GM21526 (cell line): ENCODE measurements around the gene LENEP.

Experiments used
- ATAC-seq: cut with Tn5 transposase; IDR thresholded peaks from one replicate; pipeline ENCODE4 v1.9.1; 2021; ENCODE audit warnings: moderate library complexity; ENCODE audit not compliant: unreplicated experiment, low FRiP score

The LENEP gene

DNA sequence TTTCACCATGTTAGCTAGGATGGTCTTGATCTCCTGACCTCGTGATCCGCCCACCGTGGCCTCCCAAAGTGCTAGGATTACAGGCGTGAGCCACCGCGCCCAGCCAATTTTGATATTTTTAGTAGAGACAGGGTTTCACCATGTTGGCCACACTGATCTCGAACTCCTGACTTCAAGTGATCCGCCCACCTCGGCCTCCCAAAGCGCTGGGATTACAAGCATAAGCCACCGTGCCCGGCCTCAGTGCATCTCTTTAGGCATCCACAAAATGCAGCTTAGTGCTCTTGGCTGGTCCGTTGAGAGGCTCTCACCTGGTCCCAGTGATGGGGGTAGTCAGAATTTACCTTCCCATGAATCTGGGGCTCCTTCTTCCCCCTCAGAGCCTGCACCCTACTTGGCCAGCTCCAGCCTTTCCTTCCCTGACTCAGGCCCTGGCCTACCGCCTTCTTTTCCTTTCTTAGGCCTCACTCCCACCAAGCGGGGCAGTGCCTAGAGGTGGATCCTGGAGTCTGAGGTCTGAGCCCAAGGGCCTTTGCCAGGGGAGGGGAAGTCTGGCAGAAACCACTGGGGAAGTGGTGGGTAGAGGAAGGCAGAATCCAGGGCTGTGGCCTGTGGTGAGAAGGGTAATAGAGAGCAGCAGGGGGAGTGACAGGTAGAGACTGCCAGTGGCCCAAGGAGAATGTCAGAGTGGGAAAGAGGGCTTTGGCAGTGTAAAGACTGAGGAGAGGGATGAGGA lies 3.7 kb downstream of the LENEP start:
- no peak for ATAC-seq

DNA sequence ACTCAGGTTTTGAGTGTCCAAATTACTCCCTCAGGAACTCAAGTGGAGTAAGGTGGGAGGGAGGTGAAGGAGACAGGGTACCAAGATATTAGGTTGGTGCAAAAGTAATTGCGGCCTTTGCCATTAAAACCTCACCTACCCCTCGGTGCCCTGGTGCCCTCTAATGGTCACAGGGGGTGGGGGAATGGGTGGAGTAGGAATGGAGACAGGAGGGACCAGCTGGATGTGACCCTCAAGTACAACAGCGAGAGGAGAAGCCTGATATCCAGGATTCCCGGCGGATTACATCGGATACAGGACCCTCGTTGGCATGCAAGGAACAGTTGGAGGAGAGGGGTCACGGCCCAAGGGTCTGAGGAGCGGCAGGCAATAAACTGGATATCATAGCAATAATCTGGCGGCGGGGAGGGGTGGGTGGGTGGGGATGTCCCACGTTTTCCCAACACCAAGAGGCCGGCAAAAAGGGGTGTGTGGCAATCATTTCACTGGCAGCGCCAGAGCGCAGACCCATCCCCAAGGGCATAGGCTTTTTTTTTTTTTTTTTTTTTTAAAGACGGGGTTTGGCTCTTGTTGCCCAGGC lies 4.9 kb downstream of the LENEP start:
- no peak for ATAC-seq

DNA sequence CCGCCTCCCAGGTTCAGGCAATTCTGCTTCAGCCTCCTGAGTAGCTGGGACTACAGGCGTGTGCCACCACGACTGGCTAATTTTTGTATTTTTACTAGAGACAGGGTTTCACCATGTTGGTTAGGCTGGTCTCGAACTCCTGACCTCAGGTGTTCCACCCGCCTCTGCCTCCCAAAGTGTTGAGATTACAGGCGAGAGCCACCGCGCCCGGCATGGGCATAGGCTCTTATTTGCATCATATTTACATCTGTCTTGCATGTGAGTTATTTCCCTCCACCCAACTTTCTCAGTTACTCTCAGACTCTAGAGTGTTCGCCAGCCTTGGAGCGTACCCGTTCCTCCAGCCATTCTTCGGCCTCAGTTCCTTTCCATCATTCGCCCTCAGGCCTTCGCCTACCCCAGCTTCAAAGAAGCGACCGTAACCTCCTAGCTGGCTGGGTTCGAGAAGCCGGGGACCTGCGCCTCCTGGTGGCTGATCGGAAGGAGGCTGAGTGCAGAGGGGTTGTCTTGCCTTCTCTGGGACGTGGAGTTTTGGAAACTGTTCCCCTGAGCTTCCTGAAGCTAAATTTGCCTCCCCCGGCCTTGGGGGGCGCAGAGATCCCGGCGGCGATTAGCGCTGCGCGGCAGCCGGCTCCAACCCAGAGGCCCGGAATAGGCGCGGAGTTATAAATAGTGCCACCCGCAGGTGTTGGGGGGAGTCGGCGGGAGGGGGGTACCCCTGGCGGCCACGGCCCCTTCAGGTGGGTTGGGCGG lies 5.6 kb downstream of the LENEP start:
- ATAC-seq = no peak

DNA sequence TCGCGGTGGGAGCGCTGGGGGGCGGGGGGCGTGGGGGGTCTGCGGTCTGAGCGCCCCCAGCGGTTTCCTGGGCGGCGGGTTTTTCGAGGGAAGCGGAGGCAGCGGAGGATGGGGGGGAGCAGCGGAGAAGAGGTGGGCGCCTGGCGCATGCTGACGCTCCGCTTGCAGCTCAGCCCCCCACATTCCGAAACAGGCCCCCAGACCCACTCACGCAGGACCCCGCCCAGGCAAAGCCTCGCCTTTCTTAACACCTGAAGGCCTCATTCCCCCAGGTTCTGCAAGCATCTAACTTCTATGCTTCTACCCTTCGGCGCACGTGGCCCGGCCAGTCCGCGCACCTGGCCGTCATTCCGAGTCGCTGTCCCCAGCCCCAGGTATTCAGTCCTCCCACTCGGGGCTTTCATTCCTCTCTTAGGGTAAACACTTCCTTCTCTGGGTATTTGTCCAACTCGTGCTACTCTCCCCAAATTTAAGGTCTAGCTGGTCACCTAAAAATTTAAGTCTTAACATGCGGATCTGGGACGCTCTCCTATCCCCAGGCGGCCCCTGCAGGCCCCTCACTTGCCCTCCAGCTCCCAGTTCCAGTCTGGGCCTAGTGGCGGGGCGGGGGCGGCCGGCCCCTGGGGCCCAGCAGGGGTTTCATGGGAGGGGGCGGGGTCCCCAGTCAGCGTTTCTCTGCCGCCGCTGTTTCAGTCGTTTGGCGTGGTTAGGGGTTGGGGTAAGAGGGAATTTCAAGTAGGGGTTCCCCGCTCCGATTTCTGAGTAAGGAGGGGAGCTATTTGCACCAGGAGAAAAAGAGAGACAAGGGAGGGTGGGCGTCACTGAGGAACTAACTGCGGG lies 6.4 kb downstream of the LENEP start:
- ATAC-seq = no peak

DNA sequence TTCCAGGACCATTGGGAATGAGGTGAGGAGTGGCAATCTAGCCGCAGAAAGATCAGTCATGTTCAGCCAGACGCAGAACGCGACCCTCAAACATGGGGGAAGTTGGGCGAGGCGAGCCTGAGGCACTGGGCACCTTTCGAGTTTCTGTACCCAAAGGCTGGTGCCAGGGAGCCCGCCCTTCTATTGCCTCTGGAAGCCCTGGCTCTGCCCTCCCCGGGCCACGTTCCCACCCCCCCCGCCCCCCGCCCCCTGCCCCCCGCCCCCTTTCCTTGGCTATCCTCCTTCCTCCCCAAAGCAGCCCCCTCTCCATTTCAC lies 7.0 kb downstream of the LENEP start:
- no peak for ATAC-seq

DNA sequence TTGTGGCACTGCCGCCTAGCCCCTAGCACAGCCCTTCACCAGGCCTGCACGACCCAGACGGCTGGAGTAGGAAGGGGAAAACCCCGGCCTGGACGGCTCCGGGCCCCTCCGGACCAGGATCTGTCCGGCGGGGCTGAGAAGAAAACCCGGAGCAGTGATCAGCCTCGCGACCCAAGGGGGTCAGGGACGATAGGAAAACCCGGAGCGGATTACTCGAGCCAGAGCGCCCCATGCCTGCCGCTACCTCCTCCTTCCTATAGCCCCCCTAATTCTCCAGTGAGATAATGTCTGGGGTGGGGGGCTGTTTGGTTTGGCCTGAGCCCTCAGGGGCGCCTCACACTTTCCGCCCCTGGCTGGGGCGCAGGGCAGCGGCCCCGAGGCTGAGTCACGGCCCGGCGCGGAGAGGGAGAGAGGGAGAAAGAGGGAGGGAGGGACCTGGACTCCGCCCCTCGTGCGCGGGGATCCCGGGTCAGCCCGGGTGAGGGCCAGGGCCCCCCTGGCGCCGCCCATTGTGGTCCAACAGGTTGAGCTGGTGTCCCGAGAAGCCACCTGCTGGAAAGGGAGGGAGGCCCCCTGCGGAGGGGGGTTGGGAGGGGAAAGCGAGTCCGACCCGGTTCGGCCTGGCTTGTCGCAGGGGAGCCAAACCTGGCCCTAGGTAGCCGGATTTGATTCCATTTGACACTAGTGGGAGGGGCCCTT lies 7.5 kb downstream of the LENEP start:
- ATAC-seq = peak; percentile 36

- no peak for ATAC-seq
Measured at GRCh38 chr1:155001425-155001674, 8.0 kb downstream of the LENEP start.

GRCh38 chr1:155001675-155002463 lies 8.5 kb downstream of the LENEP start:
- peak; percentile 48 for ATAC-seq

GRCh38 chr1:155002464-155003226 lies 9.3 kb downstream of the LENEP start, which contains the start of gene ZBTB7B:
ZBTB7B (plus strand) TSS chr1:155002802; CDS start chr1:155014661, 11,859 bp downstream.
- ATAC-seq = no peak

GRCh38 chr1:155003227-155003765 lies 9.9 kb downstream of the LENEP start:
- ATAC-seq = no peak

GRCh38 chr1:155003766-155004351 lies 10.5 kb downstream of the LENEP start:
- ATAC-seq = no peak

GRCh38 chr1:155004352-155005075 lies 11.1 kb downstream of the LENEP start:
- ATAC-seq = no peak

DNA sequence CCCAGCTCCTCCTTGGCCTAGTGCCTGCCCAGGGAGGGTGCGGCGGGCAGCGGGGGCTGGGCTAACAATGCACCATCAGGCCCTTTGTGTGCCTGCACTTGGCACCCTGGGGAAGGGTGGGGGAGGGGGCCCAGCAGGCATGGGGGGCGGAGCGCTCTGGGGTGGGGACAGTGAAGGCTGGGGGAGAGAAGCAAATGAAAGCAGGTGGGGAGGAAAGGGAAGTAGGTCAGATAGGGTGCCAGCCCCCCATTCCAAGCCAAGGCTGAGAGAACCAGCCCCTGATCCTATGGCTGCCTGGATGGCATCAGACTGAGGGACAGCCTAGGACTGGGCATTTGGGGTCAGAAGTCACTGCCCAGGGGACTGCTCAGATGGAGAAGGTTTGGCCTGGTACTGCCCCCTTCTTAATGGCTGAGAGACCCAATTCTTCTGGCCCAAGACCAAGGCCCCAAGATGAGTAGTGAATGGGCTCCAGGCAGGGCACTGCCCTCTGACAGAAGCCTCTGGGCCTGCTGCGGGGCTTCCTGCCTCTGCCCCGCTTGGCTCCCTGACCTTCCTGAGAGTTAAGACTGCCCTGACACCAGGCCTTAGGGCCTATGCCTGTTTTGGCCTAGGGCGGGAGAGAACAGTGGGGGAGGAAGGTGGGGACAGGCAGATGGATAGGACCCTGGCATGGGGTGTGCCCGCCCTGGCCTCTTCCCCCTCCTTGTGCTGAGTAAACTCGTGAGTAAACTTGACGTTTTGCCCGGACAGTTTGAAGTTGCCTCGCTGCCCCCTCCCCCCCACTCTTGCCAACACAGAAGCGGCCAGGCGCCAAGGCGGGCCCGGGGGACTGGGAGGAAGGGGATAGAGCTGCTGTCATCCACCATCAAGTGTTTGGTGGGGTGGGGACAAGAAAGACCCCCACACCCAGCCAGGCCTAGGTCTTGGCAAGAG lies 12.0 kb downstream of the LENEP start:
- ATAC-seq = no peak

GRCh38 chr1:155006601-155007101 lies 13.3 kb downstream of the LENEP start:
- no peak for ATAC-seq

DNA sequence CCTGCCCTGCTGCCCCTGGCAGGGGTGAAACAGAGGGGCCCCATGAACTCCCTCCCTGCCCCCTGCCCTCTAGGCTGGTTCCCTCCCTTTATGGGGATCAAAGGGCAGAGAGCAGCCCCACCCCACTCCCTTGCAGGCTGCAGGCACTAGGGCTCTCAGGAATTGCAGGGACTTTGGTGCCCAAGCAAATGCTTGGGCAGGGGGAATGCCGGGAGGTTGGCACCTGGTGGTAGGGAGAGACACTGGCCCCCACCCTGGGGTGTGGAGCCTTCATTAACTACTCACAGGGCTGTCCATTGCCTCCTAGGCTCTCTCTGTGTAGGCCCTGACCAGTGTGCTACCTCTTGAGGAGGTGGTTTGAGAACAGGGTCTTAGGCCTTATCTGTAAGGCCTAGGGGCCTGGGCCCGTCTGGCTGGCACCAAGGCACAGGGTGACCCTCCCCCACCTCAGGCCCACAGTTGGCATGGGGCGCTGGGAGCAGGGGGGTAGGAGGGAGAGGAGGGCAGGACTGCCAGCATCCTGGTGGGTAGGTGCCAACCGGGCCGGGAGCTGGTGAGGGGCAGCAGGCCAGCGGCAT lies 14.0 kb downstream of the LENEP start:
- ATAC-seq = no peak
